Astrocyte (in vitro differentiated cells and primary cell): ENCODE results near the gene SYT8. TPM values are rescaled to one million over a fixed set of nuclear protein-coding genes. Genes with fewer than 3 reads are reported as not detected.

Source experiments
- DNase-seq: peaks from one replicate; pipeline ENCODE4 v3.0.0-alpha.2; 2010; ENCODE audit warnings: low read depth
- FAIRE-seq: peaks from 2 replicates; lab custom pipeline; 2011; peaks lifted over from hg19 to GRCh38; lab: Jason Lieb, UNC
- H2AFZ ChIP-seq: 2 replicates; pipeline ENCODE4 v1.6.0; 2012; ENCODE audit warnings: low read depth, low read length, inconsistent platforms
- H3K27ac ChIP-seq: 2 replicates; pipeline ENCODE4 v1.5.1; 2011; ENCODE audit warnings: low read depth, low read length, inconsistent platforms
- H3K27me3 ChIP-seq: 2 replicates; pipeline ENCODE4 v1.6.0; 2011; ENCODE audit warnings: low read length, inconsistent platforms; ENCODE audit not compliant: insufficient read depth
- H3K36me3 ChIP-seq: 2 replicates; pipeline ENCODE4 v1.5.1; 2011; ENCODE audit warnings: low read length, inconsistent platforms; ENCODE audit not compliant: insufficient read depth
- H3K4me1 ChIP-seq: 2 replicates; pipeline ENCODE4 v1.5.1; 2011; ENCODE audit warnings: low read length, inconsistent platforms; ENCODE audit not compliant: insufficient read depth
- H3K4me2 ChIP-seq: 2 replicates; pipeline ENCODE4 v1.6.0; 2012; ENCODE audit warnings: low read length, inconsistent platforms
- H3K4me3 ChIP-seq: 2 replicates; pipeline ENCODE4 v1.5.1; 2011; ENCODE audit warnings: low read depth, mild to moderate bottlenecking, low read length, inconsistent platforms; ENCODE audit not compliant: insufficient read depth
- H3K79me2 ChIP-seq: 2 replicates; pipeline ENCODE4 v1.6.0; 2012; ENCODE audit warnings: mild to moderate bottlenecking, low read length, inconsistent platforms; ENCODE audit not compliant: insufficient read depth
- H3K9ac ChIP-seq: 2 replicates; pipeline ENCODE4 v1.6.0; 2012; ENCODE audit warnings: mild to moderate bottlenecking, low read length, inconsistent platforms
- H3K9me3 ChIP-seq: 2 replicates; pipeline ENCODE4 v1.5.1; 2012; ENCODE audit warnings: low read depth, mild to moderate bottlenecking, low read length, inconsistent platforms; ENCODE audit not compliant: insufficient read depth
- H4K20me1 ChIP-seq: 2 replicates; pipeline ENCODE4 v1.6.0; 2012; ENCODE audit warnings: low read length, inconsistent platforms; ENCODE audit not compliant: insufficient read depth
- H3K27ac Mint-ChIP-seq: one replicate; pipeline ENCODE4 v1.8.0; 2021; ENCODE audit warnings: mild to moderate bottlenecking, mixed read lengths; ENCODE audit not compliant: unreplicated experiment
- H3K27me3 Mint-ChIP-seq: one replicate; pipeline ENCODE4 v1.8.0; 2021; ENCODE audit warnings: low read depth, mixed read lengths; ENCODE audit not compliant: unreplicated experiment
- H3K36me3 Mint-ChIP-seq: one replicate; pipeline ENCODE4 v1.8.0; 2021; ENCODE audit warnings: low read depth, mixed read lengths; ENCODE audit not compliant: unreplicated experiment
- H3K4me1 Mint-ChIP-seq: one replicate; pipeline ENCODE4 v1.8.0; 2021; ENCODE audit warnings: low read depth, mixed read lengths; ENCODE audit not compliant: unreplicated experiment
- H3K4me3 Mint-ChIP-seq: one replicate; pipeline ENCODE4 v1.8.0; 2021; ENCODE audit warnings: mild to moderate bottlenecking, moderate library complexity, mixed read lengths; ENCODE audit not compliant: unreplicated experiment
- H3K9me3 Mint-ChIP-seq: one replicate; pipeline ENCODE4 v1.8.0; 2021; ENCODE audit warnings: mild to moderate bottlenecking, mixed read lengths; ENCODE audit not compliant: unreplicated experiment
- EZH2 ChIP-seq: IDR thresholded peaks from 2 replicates; pipeline ENCODE4 v1.6.1; 2012; ENCODE audit warnings: mild to moderate bottlenecking, low read length, inconsistent platforms; ENCODE audit not compliant: insufficient read depth
- total RNA-seq: library from RNA; stranded (reverse); gene quantifications from 2 replicates; pipeline ENCODE4 v1.2.1, GENCODE V29; 2021
- TF ChIP-seq, protein P1 (sequence below): IDR thresholded peaks from 2 replicates; pipeline ENCODE4 v1.5.1; 2011; ENCODE audit warnings: low read depth, mild to moderate bottlenecking, inconsistent platforms, low read length, moderate library complexity; ENCODE audit not compliant: insufficient read depth

Gene SYT8
- total RNA-seq, 1 donor from 2014 or later: 0.36 TPM

DNA sequence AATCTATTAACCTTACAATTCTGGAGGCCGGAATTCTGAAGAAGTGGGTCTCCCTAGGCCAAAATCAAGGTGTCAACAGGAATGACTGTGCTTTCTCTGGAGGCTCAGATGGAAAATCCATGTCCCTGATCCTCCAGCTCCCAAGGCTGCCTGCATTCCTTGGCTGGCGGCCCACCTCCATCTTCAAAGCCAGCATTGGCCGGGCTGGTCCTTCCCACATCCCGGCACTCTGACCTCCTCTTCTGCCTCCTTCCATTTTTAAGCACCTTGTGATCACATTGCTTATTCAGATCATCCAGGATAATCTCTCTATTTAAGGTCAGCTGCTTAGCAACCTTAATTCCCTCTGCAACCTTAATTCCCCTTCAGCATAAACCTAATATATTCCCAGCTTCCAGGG is 48.3 kb upstream of the SYT8 start:
- Histone ChIP-seq H3K79me2 (no peaks in the 10 kb centered on the region), H3K36me3 (no peaks in the 10 kb centered on the region), H3K4me2 (no peak overlapping the region), H3K9ac (no peak overlapping the region), H3K27ac (no peak overlapping the region), H3K9me3 (no peaks in the 10 kb centered on the region), H3K4me3 (no peak overlapping the region), H3K4me1 (peaks cover 6% of the 10 kb centered on the region), H4K20me1 (no peaks in the 10 kb centered on the region), H3K27me3 (peaks cover 5% of the 10 kb centered on the region), H2AFZ (no peak overlapping the region)
- Mint-ChIP-seq H3K4me3 (no peak overlapping the region), H3K4me1 (peaks cover 1% of the 10 kb centered on the region), H3K9me3 (no peaks in the 10 kb centered on the region), H3K36me3 (peaks cover 3% of the 10 kb centered on the region), H3K27me3 (peaks cover 36% of the 10 kb centered on the region), H3K27ac (no peak overlapping the region)
- FAIRE-seq: no peak
- no peak for DNase-seq
- TF ChIP-seq EZH2: no peak
- TF ChIP-seq, protein P1, sequence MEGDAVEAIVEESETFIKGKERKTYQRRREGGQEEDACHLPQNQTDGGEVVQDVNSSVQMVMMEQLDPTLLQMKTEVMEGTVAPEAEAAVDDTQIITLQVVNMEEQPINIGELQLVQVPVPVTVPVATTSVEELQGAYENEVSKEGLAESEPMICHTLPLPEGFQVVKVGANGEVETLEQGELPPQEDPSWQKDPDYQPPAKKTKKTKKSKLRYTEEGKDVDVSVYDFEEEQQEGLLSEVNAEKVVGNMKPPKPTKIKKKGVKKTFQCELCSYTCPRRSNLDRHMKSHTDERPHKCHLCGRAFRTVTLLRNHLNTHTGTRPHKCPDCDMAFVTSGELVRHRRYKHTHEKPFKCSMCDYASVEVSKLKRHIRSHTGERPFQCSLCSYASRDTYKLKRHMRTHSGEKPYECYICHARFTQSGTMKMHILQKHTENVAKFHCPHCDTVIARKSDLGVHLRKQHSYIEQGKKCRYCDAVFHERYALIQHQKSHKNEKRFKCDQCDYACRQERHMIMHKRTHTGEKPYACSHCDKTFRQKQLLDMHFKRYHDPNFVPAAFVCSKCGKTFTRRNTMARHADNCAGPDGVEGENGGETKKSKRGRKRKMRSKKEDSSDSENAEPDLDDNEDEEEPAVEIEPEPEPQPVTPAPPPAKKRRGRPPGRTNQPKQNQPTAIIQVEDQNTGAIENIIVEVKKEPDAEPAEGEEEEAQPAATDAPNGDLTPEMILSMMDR: no peak

DNA sequence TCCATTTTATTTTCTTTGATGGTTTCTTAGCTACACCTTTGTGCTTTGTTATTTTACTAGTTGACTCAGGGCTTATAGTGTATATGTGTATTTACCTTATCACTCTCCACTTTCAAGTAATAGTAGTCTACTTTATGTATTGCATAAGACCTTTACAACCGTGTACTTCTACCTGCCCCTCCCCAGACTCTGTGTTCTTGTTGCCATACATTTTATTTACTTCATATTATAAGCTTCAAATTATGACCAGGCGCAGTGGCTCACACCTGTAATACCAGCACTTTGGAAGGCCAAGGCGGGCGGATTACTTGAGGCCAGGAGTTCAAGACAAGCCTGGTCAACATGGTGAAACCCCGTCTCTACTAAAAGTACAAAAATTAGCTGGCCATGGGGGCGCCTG is 42.9 kb upstream of the SYT8 start:
- Mint-ChIP-seq H3K27ac (no peak overlapping the region), H3K36me3 (no peaks in the 10 kb centered on the region), H3K4me1 (no peaks in the 10 kb centered on the region), H3K9me3 (no peaks in the 10 kb centered on the region), H3K4me3 (no peak overlapping the region), H3K27me3 (peaks cover 39% of the 10 kb centered on the region)
- FAIRE-seq (no peak), DNase-seq (no peak)
- Histone ChIP-seq H3K4me1 (no peaks in the 10 kb centered on the region), H4K20me1 (no peaks in the 10 kb centered on the region), H3K9ac (no peak overlapping the region), H3K9me3 (no peaks in the 10 kb centered on the region), H3K4me3 (no peak overlapping the region), H3K36me3 (no peaks in the 10 kb centered on the region), H3K27ac (no peak overlapping the region), H3K79me2 (no peaks in the 10 kb centered on the region), H3K27me3 (peaks cover 15% of the 10 kb centered on the region), H3K4me2 (no peak overlapping the region), H2AFZ (no peak overlapping the region)
- TF ChIP-seq, protein P1: no peak
- no peak for TF ChIP-seq EZH2

DNA sequence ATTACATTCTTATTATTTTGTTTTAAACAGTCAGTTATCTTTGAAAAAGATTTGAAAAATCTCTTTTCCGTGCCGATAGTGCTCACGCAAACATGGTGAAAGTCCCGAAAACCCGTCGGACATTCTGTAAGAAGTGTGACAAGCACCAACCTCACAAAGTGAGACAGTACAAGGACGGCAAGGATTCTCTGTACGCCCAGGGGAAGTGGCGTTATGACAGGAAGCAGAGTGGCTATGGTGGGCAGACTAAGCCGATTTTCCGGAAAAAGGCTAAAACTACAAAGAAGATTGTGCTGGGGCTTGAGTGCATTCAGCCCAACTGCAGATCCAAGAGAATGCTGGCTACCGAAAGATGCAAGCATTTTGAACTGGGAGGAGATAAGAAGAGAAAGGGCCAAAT is 42.3 kb upstream of the SYT8 start:
- Mint-ChIP-seq H3K27me3 (peaks cover 44% of the 10 kb centered on the region), H3K27ac (no peak overlapping the region), H3K36me3 (no peaks in the 10 kb centered on the region), H3K4me1 (no peaks in the 10 kb centered on the region), H3K9me3 (no peaks in the 10 kb centered on the region), H3K4me3 (no peak overlapping the region)
- Histone ChIP-seq H3K36me3 (no peaks in the 10 kb centered on the region), H3K27me3 (peaks cover 18% of the 10 kb centered on the region), H3K4me1 (no peaks in the 10 kb centered on the region), H3K9ac (no peak overlapping the region), H2AFZ (no peak overlapping the region), H3K27ac (no peak overlapping the region), H4K20me1 (no peaks in the 10 kb centered on the region), H3K79me2 (no peaks in the 10 kb centered on the region), H3K4me3 (no peak overlapping the region), H3K4me2 (no peak overlapping the region), H3K9me3 (no peaks in the 10 kb centered on the region)
- no peak for DNase-seq
- TF ChIP-seq, protein P1: no peak
- TF ChIP-seq EZH2: no peak
- no peak for FAIRE-seq
